WTC11 (cell line): ENCODE measurements around the gene PLEKHN1. TPM values are rescaled to one million over a fixed set of nuclear protein-coding genes. Genes with fewer than 3 reads are reported as not detected.
"Not testable (repeated sequence)": the region's sequence is repeated elsewhere in the genome, so short reads cannot be mapped to it uniquely, and the experiment has no call there.

Experiments
- ATAC-seq: fragments of 200-7000 bp; cut with Tn5 transposase; 2 replicates; pipeline ENCODE4 v1.10.0; 2021; ENCODE audit warnings: mild to moderate bottlenecking, moderate library complexity
- CTCF ChIA-PET: fragments of 300-600 bp; sonication (Branson Sonifier 250); formaldehyde crosslinking; loops from one replicate; lab custom pipeline; 2021; ENCODE audit warnings: antibody characterized with exemption; lab: Charles Lee
- POLR2A ChIA-PET: fragments of 350-600 bp; sonication (Branson Sonifier 250); formaldehyde crosslinking; loops from one replicate; lab custom pipeline; 2021; ENCODE audit warnings: antibody characterized with exemption; lab: Charles Lee
- DNase-seq: peaks from one replicate; pipeline ENCODE4 v3.0.0; 2021; ENCODE audit warnings: low spot score
- H3K27ac Mint-ChIP-seq: 2 replicates; pipeline ENCODE4 v1.8.0; 2021; ENCODE audit warnings: mixed read lengths
- H3K27me3 Mint-ChIP-seq: 2 replicates; pipeline ENCODE4 v1.8.0; 2021; ENCODE audit warnings: low read depth, mild to moderate bottlenecking, moderate library complexity, mixed read lengths
- H3K36me3 Mint-ChIP-seq: 2 replicates; pipeline ENCODE4 v1.8.0; 2021; ENCODE audit warnings: mixed read lengths
- H3K4me1 Mint-ChIP-seq: 2 replicates; pipeline ENCODE4 v1.8.0; 2022; ENCODE audit warnings: mixed read lengths
- H3K4me3 Mint-ChIP-seq: 2 replicates; pipeline ENCODE4 v1.8.0; 2021; ENCODE audit warnings: mild to moderate bottlenecking, moderate library complexity, mixed read lengths
- H3K9me3 Mint-ChIP-seq: 2 replicates; pipeline ENCODE4 v1.8.0; 2021; ENCODE audit warnings: mixed read lengths
- CTCF ChIP-seq: fragments of 200-600 bp; IDR thresholded peaks from 2 replicates; pipeline ENCODE4 v1.8.0; 2022; ENCODE audit warnings: antibody characterized with exemption
- E2F1 ChIP-seq: sonication (generic); formaldehyde crosslinking; IDR thresholded peaks from 2 replicates; pipeline ENCODE4 v1.8.0; 2022; ENCODE audit warnings: mild to moderate bottlenecking, missing genetic modification reagents
- EMX1 ChIP-seq: fragments of 250-450 bp; sonication (Bioruptor Pico); IDR thresholded peaks from 2 replicates; pipeline ENCODE4 v1.8.0; 2021; ENCODE audit warnings: mild to moderate bottlenecking
- FOXJ3 ChIP-seq: sonication (generic); formaldehyde crosslinking; IDR thresholded peaks from 2 replicates; pipeline ENCODE4 v1.9.0; 2021; ENCODE audit warnings: missing genetic modification reagents, mild to moderate bottlenecking, borderline replicate concordance
- KAT7 ChIP-seq: sonication (generic); formaldehyde crosslinking; IDR thresholded peaks from 2 replicates; pipeline ENCODE4 v1.8.1; 2023; ENCODE audit warnings: missing genetic modification reagents, mild to moderate bottlenecking, borderline replicate concordance
- NFATC4 ChIP-seq: fragments of 250-450 bp; sonication (Bioruptor Pico); IDR thresholded peaks from 2 replicates; pipeline ENCODE4 v1.9.0; 2021; ENCODE audit warnings: mild to moderate bottlenecking
- RELA ChIP-seq: sonication (generic); formaldehyde crosslinking; IDR thresholded peaks from 2 replicates; pipeline ENCODE4 v1.8.1; 2022; ENCODE audit warnings: missing genetic modification reagents, mild to moderate bottlenecking, borderline replicate concordance
- RORB ChIP-seq: fragments of 250-450 bp; sonication (Bioruptor Pico); IDR thresholded peaks from 2 replicates; pipeline ENCODE4 v1.9.0; 2021; ENCODE audit warnings: mild to moderate bottlenecking
- SMAD4 ChIP-seq: sonication (generic); formaldehyde crosslinking; IDR thresholded peaks from 2 replicates; pipeline ENCODE4 v1.8.0; 2022; ENCODE audit warnings: mild to moderate bottlenecking, missing genetic modification reagents
- STAT6 ChIP-seq: sonication (generic); formaldehyde crosslinking; conservative IDR thresholded peaks from 2 replicates; pipeline ENCODE4 v1.8.1; 2023; ENCODE audit warnings: mild to moderate bottlenecking, low read depth, missing genetic modification reagents, moderate library complexity
- USF1 ChIP-seq: sonication (generic); formaldehyde crosslinking; IDR thresholded peaks from 2 replicates; pipeline ENCODE4 v1.8.0; 2022; ENCODE audit warnings: mild to moderate bottlenecking, missing genetic modification reagents
- USF2 ChIP-seq: sonication (generic); formaldehyde crosslinking; IDR thresholded peaks from 2 replicates; pipeline ENCODE4 v1.8.1; 2023; ENCODE audit warnings: mild to moderate bottlenecking, missing genetic modification reagents, moderate library complexity
- ZNF121 ChIP-seq: sonication (generic); formaldehyde crosslinking; IDR thresholded peaks from 2 replicates; pipeline ENCODE4 v1.8.0; 2023; ENCODE audit warnings: missing genetic modification reagents
- ZNF263 ChIP-seq: sonication (generic); formaldehyde crosslinking; IDR thresholded peaks from 2 replicates; pipeline ENCODE4 v1.8.1; 2022; ENCODE audit warnings: low read depth, mild to moderate bottlenecking, moderate library complexity, missing genetic modification reagents
- total RNA-seq: library from RNA; stranded (reverse); gene quantifications from 3 replicates; pipeline ENCODE4 v1.2.3, GENCODE V29; 2021
- TF ChIP-seq, protein P1 (sequence below): sonication (generic); formaldehyde crosslinking; IDR thresholded peaks from 2 replicates; pipeline ENCODE4 v1.8.1; 2023; ENCODE audit warnings: mild to moderate bottlenecking, missing genetic modification reagents
- TF ChIP-seq, protein P2 (sequence below): sonication (generic); formaldehyde crosslinking; IDR thresholded peaks from 2 replicates; pipeline ENCODE4 v1.8.1; 2023; ENCODE audit warnings: mild to moderate bottlenecking, moderate library complexity, missing genetic modification reagents
- TF ChIP-seq, protein P3 (sequence below): sonication (generic); formaldehyde crosslinking; conservative IDR thresholded peaks from 2 replicates; pipeline ENCODE4 v1.8.1; 2022; ENCODE audit warnings: mild to moderate bottlenecking, missing genetic modification reagents
- TF ChIP-seq, protein P4 (sequence below): fragments of 250-450 bp; sonication (Bioruptor Pico); conservative IDR thresholded peaks from 2 replicates; pipeline ENCODE4 v1.9.0; 2021; ENCODE audit warnings: mild to moderate bottlenecking

The PLEKHN1 gene
- total RNA-seq, 1 experiment from 2014 or later: 3.4 TPM

DNA sequence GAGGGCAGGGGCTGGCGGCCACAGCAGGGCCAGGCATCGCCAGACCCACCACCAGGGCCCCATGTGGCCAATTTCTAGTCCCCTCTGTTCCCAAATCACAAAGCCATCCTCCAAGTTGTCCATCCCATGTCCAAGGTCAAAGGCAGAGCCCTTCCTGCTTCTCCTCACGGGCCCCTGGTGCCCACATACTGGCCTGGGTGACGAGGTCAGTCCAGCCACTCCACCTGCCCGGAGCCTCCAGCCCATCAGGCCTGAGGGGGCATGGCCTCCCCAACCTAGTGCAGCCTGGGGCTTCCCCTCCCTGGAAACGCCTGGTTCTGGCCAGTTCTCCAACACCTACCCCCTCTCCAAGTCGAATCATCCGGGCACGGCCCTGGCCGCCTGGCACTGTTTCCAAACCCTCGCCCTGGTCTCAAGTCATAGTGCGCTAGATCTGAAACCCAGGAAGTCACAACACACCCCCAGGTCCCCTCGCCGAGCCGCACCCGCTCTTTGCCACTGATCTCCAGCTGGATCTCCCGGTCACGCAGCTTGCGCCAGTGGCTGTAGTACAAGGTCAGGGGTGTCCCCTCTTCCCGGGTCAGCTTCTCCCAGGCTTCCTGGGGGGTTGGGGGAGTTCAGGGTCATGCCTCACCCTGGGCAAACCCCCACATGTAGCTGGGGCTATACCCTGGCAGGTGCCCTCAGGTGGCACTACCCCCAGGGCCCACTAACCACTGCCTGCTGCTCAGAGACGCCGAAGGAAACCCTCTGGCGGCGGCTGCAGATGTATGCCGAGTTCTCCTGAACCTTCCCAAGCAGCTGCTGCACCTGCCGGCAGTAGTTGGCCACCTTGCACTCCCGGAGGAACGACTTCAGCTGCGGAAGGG lies 20.4 kb upstream of the PLEKHN1 start:
- POLR2A ChIA-PET: no interaction called here
- ATAC-seq (no peak), DNase-seq (no peak)
- TF ChIP-seq, protein P1, sequence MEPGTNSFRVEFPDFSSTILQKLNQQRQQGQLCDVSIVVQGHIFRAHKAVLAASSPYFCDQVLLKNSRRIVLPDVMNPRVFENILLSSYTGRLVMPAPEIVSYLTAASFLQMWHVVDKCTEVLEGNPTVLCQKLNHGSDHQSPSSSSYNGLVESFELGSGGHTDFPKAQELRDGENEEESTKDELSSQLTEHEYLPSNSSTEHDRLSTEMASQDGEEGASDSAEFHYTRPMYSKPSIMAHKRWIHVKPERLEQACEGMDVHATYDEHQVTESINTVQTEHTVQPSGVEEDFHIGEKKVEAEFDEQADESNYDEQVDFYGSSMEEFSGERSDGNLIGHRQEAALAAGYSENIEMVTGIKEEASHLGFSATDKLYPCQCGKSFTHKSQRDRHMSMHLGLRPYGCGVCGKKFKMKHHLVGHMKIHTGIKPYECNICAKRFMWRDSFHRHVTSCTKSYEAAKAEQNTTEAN: no peak
- no peak for TF ChIP-seq KAT7
- TF ChIP-seq STAT6 (CRISPR knock-in tag): no peak
- no peak for TF ChIP-seq ZNF263 (CRISPR knock-in tag)
- no peak for TF ChIP-seq CTCF
- TF ChIP-seq RELA (CRISPR knock-in tag): no peak
- TF ChIP-seq USF1 (CRISPR knock-in tag): no peak
- TF ChIP-seq, protein P2, sequence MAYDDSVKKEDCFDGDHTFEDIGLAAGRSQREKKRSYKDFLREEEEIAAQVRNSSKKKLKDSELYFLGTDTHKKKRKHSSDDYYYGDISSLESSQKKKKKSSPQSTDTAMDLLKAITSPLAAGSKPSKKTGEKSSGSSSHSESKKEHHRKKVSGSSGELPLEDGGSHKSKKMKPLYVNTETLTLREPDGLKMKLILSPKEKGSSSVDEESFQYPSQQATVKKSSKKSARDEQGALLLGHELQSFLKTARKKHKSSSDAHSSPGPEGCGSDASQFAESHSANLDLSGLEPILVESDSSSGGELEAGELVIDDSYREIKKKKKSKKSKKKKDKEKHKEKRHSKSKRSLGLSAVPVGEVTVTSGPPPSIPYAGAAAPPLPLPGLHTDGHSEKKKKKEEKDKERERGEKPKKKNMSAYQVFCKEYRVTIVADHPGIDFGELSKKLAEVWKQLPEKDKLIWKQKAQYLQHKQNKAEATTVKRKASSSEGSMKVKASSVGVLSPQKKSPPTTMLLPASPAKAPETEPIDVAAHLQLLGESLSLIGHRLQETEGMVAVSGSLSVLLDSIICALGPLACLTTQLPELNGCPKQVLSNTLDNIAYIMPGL: no peak
- no peak for TF ChIP-seq USF2 (CRISPR knock-in tag)
- TF ChIP-seq, protein P3, sequence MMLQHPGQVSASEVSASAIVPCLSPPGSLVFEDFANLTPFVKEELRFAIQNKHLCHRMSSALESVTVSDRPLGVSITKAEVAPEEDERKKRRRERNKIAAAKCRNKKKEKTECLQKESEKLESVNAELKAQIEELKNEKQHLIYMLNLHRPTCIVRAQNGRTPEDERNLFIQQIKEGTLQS (CRISPR knock-in tag): no peak
- TF ChIP-seq NFATC4 (CRISPR knock-in tag): no peak
- no peak for TF ChIP-seq EMX1 (CRISPR knock-in tag)
- no peak for TF ChIP-seq FOXJ3 (CRISPR knock-in tag)
- no peak for TF ChIP-seq E2F1
- no peak for TF ChIP-seq RORB (CRISPR knock-in tag)
- TF ChIP-seq ZNF121 (CRISPR knock-in tag): no peak
- TF ChIP-seq SMAD4 (CRISPR knock-in tag): no peak
- TF ChIP-seq, protein P4, sequence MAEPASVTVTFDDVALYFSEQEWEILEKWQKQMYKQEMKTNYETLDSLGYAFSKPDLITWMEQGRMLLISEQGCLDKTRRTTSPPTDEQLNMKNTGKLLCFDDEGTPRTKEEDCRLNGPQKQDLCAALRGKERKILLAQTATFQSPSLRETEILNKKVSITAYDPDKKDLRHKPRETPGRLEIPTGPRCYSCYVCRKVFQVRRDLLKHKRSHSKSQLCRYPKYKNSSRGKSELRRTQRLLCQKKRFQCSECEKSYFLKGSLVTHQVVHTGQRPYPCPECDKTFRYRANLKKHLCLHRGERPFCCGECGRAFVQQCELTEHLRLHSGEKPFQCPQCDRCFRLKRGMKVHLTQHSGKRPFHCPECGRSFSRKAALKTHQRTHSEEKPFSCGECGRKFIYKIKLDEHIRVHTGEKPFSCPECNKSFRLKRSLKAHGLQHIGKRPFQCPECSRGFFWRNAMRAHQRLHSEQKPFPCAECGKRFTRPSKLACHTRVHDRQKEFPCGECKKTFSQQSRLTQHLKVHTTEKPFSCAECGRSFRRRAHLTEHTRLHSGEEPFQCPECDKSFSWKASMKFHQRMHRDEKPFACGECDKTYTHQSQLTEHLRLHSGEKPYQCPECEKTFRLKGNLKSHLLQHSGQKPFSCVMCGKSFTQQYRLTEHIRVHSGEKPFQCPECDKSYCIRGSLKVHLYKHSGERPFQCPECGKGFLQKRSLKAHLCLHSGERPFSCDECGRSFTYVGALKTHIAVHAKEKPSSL (CRISPR knock-in tag): no peak
- peak overlapping the region; percentile 36; the same call in 1 of the 2 replicates for H3K27ac Mint-ChIP-seq
- H3K9me3 Mint-ChIP-seq: no peaks in the 10 kb centered on the region
- H3K36me3 Mint-ChIP-seq: peaks cover 24% of the 10 kb centered on the region
- H3K4me3 Mint-ChIP-seq: no peak overlapping the region
- H3K27me3 Mint-ChIP-seq: peaks cover 19% of the 10 kb centered on the region
- H3K4me1 Mint-ChIP-seq: peaks cover 3% of the 10 kb centered on the region; the same call in 1 of the 2 replicates
- CTCF ChIA-PET: no interaction called here

DNA sequence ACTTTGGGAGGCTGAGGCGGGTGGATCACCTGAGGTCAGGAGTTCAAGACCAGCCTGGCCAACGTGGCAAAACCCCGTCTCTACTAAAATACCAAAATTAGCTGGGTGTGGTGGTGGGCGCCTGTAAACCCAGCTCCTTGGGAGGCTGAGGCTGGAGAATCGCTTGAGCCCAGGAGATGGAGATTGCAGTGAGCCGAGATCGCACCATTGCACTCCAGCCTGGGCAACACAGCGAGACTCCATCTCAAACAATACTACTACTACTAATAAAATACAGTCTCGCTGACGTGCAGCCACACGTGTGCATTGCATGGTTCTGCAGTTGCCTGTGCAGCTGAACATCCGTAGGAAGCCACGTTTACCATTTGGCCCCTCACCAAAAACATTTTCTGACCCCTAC lies 19.5 kb upstream of the PLEKHN1 start:
- H3K4me3 Mint-ChIP-seq, H3K4me1 Mint-ChIP-seq, ATAC-seq, H3K9me3 Mint-ChIP-seq, CTCF ChIA-PET, DNase-seq, POLR2A ChIA-PET, H3K27ac Mint-ChIP-seq: not testable (repeated sequence)
- H3K27me3 Mint-ChIP-seq: peaks cover 13% of the 10 kb centered on the region
- H3K36me3 Mint-ChIP-seq: peaks cover 30% of the 10 kb centered on the region
